Transverse colon (tissue), 4 donors: Measurements from ENCODE around the gene DNAJA4.

Source experiments
- CTCF ChIP-seq, 5 experiments: fragments of 200-600 bp in 3 of 5; fragments of 450-650 bp in 2 of 5; sonication (generic) in 3 of 5; IDR thresholded peaks; 1 replicate in 2 of 5; 2 replicates in 3 of 5; pipeline ENCODE4 v1.5.1; 2016 to 2017; ENCODE audit warnings: antibody characterized with exemption in 5 of 5, inconsistent platforms in 3 of 5, mild to moderate bottlenecking in 2 of 5, moderate library complexity in 1 of 5
- EP300 ChIP-seq: sonication (generic); formaldehyde crosslinking; IDR thresholded peaks from one replicate; pipeline ENCODE4 v1.6.1; 2017; ENCODE audit warnings: antibody characterized with exemption, low read depth
- POLR2A ChIP-seq: fragments of 450-650 bp; IDR thresholded peaks from one replicate; pipeline ENCODE4 v1.6.1; 2016; ENCODE audit warnings: antibody characterized with exemption, mild to moderate bottlenecking, moderate library complexity
- POLR2AphosphoS5 ChIP-seq, 3 donors: sonication (generic); formaldehyde crosslinking; IDR thresholded peaks; one replicate each; pipeline ENCODE4 v1.6.1; 2016; ENCODE audit warnings: antibody characterized with exemption in 3 of 3

- no peak for TF ChIP-seq POLR2A
- TF ChIP-seq POLR2AphosphoS5 (IDR thresholded peaks at IDR 0.05): no peak
- no peak for TF ChIP-seq CTCF (IDR thresholded peaks at IDR 0.05)
- no peak for TF ChIP-seq EP300
These were observed 49.0 kb downstream of the DNAJA4 start for GRCh38 chr15:78313383-78313782.
